ENCODE results near the gene CCS.
"Not testable (repeated sequence)": the region's sequence is repeated elsewhere in the genome, so short reads cannot be mapped to it uniquely, and the experiment has no call there.

CCS gene

DNA sequence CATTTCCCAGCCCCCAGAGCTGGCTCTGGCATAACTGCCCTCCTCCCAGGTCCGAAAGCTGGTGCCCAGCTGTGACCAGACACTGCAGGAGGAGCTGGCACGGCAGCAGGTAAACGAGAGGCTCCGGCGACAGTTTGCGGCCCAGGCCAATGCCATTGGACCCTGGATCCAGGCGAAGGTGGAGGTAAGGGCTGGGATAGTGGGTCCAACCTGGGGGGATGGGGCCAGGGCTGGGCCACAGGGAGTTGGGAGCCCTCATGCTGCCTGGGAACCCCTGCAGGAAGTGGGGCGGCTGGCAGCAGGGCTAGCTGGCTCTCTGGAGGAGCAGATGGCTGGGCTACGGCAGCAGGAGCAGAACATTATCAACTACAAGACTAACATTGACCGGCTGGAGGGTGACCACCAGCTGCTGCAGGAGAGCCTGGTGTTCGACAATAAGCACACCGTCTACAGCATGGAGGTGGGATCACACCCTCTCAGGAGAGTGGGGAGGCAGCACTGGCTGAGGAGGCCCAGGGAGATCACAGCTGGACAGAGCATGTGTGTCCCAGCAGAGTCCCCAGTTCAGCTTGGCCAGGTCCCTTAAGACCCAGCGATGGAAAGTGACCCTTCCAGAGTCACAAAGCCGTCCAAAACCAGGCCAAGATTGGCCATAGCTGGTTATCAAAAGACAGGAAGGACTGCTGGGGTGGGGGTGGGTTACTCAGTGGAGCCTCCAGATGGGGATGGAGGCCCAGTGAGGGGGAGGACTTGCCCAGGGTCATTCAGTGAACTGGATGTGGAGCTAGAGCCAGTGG is 31.6 kb upstream of the CCS start:
- DNase-seq, result no peak

DNA sequence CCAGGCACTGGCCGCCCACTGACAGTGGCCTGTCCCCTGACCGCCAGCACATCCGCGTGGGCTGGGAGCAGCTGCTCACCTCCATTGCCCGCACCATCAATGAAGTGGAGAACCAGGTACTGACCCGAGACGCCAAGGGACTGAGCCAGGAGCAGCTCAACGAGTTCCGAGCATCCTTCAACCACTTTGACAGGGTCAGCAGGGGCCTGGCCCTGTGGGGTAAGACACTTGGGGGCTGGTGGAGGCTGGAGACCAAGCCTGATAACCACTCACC is 31.1 kb upstream of the CCS start:
- no peak for DNase-seq

DNA sequence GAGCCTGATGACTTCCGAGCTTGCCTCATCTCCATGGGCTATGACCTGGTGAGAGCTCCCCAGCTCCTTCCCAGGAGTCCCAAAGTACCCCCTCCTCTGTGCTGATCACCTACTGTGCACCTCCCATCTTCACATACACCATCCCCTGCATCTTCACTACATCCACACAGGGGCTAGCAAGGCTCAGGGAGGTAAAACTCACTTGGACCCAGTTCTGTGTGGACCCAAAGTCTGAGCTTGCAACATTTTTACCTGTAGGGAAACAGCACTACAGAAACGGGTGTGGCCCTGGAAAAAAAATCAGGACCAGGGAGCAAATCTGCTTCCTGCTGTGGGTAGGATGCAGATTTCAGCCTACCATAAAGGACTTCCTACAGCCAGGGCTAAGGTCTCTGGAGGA is 30.7 kb upstream of the CCS start:
- no peak for DNase-seq

DNA sequence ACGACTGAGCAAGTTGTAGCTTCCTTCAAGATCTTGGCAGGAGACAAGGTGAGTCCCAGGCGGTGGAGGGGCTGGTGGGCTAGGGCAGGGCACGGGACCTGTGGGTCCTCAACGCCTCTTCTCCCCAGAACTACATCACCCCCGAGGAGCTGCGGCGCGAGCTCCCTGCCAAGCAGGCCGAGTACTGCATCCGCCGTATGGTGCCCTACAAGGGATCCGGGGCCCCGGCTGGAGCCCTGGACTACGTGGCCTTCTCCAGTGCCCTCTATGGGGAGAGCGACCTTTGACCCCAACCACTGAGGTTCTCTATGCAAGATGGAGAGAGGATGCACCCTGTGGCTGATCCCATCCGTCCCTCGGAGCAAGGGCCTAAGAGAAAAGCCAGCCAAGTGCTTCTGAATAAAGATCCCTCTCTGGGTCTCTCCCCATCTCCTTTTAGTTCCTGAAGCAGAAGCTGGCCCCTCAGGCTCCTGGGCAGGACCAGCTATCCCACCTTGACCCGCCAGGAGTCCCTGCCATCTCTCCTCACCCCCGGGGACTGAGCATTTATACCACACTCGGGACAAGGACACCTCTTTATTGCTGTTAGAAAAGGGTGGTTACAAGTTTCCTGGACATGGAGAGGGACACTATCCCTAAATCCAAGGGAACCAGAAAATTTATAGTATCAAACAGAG is 29.9 kb upstream of the CCS start:
- no peak for DNase-seq

DNA sequence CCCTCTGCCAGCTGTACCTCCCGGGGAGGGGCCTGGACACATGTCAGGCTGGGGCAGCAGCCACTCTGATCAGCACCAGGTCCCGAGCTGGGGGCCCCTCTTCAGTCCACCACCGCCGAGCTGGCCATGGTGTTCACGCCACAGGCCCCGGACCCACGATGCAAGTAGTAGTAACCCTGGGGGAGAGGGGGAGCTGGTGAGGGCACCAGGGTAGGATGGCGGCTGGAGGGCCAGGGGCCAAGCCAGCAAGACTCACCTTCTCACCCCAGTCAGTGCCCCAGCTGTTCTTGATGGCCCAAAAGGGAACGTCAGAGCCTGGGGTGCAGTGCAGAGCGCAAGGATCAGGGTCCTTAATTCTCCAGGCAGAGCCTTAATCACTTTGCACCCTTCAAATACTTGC is 29.2 kb upstream of the CCS start:
- DNase-seq, result no peak

DNA sequence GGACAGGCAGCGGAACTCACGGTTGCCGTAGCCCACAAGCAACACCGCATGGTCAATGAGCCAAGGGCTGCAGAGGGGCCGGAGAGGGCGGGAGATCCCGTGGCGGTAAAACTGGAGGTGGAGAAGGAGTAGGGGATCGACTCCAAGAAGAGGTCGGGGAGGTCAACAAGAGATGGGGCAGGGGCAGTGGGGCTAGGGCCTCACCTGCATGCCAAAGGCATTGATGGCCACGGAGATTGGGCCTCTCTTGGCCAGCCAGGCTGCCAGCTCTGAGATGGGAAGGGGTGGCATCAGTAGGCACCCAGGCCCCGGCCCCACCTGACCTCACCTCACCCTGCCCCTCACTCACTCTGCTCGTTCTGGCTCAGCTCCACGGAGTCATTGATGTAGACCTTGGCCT is 28.4 kb upstream of the CCS start:
- DNase-seq, result no peak

DNA sequence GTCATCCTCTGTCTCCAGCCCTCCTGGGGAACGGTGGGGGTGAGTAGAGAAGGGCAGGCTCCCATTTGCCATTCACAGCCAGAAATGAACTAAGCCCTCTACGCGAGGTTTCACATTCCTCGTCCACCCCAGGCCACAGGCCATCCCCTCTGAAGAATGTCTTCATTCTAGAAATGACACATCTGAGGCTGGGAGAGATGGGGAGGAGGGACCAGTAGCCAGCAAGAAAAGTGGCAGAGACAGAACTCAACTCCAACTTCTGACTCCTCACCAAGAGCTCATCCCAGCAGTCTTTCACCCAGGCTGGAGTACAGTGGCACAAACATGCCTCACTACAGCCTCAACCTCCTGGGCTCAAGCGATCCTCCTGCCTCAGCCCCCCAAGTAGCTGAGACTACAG is 28.0 kb upstream of the CCS start:
- DNase-seq, result no peak

DNA sequence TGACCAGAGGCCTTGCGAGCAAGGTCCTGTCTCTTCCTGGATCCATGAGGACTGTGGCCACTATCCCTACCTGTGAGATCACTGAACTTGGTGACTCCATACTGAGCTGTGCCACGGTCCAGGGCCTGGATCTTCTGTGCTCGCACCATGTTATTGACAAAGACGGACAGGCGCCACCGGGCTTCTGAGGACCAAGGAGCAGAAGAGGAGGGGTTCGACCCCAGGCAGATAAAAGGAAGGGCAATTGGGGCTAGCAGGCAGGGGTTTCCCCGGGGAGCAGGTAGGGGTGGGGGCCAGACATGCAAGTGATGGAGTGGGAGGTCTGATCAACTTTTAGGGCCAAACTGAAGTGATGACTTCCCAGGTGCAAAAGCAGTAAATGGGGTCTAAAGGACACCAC is 26.8 kb upstream of the CCS start:
- no peak for DNase-seq

DNA sequence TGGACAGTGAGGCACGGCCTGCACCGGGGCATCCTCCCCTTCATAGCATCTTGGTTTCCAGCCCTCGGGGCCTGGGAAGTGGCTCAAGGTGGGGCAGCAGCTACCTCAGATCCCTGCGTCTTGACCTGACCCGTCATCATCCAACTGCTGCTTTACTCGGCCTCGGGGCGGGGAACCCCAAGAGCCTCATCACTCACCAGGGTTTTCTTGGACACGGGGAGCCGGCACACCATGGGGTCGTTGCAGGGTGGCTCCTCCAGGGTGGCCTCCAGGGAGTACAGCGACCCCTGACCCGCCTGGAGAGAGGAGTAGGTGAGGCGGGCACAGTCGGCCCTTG is 25.2 kb upstream of the CCS start:
- no peak for DNase-seq

DNA sequence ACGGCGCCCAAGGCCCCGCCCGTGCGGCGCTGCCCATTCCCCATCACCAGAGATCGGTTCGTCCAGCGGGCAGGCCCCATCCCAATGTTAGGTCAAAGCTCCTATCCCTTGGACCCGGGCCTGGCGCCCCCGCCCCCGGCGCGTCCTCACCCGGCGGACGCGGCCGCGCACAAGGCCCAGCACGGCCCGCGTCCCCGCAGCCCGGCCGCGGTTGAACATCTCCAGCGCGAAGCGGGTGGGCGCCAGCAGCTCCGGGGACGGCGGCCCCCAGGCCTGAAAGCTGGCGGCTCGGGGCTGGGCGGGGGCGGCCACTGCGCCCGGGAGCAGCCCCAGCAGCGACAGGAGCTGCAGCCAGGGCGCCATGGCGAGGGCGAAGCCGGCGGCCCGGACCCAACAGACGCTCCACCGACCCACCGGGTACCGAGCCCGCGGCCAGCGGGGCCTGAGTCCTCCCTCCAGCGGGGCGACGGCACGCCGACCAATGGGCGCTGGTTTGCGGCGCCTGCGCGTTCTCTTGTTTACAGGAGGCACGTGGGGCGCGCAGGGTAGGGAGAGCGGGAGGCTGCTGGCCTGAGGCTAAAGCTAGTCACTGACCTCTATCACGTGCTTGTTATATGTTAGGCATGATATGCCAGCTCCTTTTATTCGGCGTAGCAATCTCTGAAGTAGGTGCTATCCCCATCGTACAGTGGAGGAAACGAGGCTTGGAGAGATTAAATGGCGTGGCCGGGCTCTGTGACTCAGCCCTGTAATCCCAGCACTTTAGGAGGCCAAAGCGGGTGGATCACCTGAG is 24.7 kb upstream of the CCS start, which contains the start of gene CTSF:
Gene CTSF, minus strand, starts transcription at position 483 of the 793 bp plus-strand sequence. Its CDS starts 120 bp downstream, at position 363.
- DNase-seq, result peak; percentile 71

DNA sequence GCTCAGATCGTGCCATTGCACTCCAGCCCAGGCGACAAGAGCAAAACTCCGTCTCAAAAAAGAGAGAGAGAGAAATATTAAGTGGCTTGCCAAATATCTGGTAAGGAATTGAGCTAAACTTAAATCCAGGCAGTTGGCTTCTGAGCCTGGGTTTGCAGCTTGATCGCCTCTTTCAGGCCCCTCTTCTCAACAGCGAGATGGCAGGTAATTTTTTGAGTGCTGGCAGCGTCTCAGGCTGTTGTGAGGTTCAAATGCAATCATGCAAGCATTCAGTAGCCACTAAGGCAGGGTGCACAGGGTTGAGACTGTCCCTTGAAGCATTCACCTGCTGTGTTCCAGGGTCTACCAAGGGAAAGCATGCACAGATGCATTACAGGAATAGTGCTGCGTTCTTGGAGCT is 23.9 kb upstream of the CCS start:
- no peak for DNase-seq

DNA sequence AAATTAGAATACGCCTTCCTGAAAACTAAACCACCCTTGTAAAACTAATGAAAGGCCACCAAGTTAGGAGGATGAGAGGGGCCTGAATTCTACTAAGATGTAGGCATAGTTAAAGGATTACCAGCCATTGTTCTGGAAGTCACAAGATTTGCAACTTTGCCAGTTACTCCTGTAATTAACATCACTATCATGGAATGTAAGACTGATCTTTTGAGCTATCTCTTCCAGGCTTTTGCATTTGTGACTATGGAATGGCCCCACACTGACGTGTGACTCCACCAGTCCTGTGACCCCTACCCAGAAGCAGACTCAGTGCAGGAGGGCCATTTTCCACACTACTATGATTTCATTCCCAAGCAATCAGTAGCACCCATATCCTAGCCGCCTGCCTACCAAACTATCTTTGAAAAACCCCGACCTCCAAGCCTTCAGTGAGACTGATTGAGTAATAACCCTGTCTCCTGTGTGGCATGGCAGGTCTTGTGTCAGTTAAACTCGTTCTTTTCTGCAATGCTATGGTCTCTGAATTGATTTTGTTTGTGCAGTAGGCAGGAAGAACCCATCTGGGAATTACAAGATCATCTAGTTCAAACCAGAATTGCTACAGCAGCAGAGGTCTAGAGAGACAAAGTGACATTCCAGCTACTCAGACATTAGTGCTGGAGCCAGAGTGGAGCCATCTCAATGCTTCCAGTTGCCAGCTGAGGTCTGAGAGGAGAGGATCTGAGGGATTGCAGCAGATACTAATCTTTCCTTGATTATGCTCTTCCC is 22.7 kb upstream of the CCS start:
- DNase-seq, result no peak

DNA sequence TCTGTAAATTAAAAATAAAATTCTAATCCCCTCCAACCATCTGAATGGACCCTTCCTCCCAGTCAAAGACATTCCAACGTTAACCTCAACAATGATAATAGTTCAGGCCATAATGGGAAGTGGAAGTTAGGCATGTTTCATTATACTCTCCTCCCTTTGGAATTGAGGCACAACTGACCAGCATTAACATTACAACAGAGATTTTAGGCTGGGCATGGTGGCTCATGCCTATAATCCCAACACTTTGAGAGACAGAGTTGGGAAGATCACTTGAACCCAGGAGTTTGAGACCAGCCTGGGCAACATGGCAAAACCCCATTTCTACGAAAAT is 22.2 kb upstream of the CCS start:
- no peak for DNase-seq

DNA sequence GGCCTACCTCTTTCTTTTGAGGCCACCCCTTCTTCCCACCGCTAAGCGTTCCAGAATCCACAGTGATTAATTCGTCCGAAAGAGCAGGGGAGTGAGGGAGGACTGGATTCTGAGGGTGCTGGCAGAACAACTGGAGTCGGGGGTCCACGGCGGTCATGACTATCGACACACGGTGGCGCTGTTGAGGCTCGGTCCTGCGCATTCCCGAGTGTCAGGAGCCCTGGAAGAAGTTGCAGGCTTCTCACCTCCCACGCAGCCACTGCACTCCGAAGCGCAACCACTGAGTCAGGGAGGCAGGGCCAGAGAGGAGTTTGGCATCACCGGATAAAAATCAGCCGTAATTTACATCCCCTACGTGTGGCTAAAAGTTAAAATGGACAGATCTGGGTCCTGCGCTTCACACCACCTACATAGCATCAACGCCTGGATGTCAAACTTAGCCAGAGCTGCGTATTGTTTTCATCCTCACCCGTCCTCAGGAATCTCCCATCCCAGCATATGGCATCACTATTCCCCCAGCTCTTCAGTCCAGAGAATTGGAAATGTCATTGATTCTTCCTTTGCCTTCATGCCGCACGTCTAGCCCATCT is 13.9 kb upstream of the CCS start:
- peak; percentile 65 for DNase-seq

DNA sequence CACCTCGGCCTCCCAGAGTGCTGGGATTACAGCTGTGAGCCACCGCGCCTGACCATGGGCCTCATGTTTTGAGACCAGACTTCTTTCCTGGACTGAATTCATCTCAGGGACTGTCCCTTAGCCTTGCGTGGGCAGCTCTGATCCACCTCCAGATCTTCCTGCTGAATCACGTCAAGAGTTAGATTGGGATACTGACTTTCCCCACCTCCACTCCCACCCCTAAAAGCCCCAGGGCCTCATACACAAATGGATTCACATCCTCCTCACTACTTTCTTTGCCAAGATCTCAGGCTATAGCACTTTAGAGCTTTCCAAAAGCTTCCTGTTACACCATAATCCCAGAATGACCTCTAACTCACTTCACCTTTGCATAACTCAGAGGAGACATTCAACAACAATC is 12.2 kb upstream of the CCS start:
- no peak for DNase-seq

DNA sequence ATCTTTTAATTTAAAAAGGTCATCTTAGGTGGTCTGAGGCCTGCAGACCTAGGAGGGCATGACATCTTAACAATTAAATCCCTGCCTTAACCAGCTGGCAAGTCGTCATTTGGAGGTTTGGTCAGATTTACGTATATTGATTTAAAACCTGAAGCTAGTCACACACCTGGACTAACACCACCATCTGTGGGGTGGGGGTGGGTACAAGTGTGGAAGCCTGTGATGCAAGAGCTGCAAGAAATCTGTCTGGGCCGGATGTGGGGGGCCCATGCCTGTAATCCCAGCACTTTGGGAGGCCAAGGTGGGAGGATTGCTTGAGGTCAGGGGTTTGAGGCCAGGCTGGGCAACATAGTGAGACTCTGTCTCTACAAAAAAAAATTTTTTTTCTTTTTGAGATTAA is 11.7 kb upstream of the CCS start:
- DNase-seq, result no peak

DNA sequence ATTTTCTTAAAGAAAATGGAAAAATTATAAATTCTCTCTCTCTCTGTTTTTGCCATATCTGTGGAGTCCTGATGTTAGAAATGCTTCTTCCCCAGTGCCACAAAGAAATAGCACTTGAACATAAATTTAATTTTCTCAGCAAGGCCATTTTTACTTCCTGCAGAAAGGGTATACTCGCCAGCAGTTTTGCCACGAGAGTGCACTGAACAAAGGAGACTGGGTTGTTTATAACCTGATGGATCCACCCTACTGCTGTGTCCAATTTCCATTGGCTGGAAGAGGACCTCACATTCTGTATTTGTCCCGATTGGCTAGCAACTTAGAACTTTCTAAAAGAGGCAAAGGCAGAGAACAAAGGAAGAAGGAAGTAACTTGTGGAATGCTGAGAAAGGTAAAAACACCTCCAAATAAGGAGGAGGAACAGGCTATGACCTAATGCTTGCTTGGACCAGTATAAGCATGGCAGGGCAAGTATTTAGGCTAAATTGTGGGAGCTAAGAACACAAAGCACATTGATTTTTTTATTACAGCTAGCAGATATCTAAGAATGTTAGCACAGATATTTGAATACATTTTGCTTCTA is 10.3 kb upstream of the CCS start:
- DNase-seq, result not testable (repeated sequence)

DNA sequence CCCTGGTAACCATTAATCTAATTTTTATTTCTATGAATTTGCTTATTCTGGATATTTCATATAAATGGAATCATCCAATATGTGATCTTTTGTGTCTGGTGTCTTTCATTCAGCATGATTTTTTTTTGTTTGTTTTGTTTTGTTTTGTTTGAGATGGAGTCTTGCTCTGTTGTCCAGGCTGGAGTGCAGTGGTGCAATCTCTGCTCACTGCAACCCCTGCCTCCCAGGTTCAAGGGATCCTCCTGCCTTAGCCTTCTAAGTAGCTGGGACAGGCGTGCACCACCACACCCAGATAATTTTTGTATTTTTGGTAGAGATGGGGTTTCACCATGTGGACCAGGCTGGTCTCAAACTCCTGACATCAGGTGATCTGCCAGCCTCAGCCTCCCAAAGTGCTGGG is 7.5 kb upstream of the CCS start:
- DNase-seq, result not testable (repeated sequence)

DNA sequence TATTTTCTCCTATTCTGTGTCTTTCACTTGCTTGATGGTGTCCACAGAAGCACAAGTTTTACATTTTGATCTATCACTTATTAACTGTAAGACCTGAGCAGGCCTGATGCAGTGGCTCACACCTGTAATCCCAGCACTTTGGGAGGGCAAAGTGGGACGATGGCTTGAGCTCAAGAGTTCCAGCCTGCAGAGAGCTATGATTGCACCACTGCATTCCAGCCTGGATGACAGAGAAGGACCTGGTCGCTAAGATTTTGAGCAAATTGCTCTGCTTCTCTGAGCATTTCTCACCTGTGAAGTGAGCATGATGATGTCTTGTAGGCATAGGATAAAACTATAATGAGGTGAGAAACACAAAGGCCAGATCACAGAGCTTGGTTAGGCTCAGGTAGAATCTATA is 6.8 kb upstream of the CCS start:
- no peak for DNase-seq

DNA sequence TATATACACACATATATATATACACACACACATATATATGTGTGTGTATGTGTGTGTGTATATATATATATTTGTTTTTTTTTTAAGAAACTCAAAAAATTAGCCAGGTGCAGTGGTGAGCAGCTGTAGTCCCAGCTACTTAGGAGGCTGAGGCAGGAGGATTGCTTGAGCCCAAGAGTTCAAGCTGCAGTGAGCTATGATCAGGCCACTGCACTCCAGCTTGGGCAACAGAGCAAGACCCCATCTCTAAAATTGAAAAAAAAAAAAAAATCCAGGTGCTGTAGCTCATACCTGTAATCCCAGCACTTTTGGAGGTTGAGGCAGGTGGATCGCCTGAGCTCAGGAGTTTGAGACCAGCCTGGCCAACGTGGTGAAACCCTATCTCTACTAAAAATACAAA is 3.7 kb upstream of the CCS start:
- not testable (repeated sequence) for DNase-seq

DNA sequence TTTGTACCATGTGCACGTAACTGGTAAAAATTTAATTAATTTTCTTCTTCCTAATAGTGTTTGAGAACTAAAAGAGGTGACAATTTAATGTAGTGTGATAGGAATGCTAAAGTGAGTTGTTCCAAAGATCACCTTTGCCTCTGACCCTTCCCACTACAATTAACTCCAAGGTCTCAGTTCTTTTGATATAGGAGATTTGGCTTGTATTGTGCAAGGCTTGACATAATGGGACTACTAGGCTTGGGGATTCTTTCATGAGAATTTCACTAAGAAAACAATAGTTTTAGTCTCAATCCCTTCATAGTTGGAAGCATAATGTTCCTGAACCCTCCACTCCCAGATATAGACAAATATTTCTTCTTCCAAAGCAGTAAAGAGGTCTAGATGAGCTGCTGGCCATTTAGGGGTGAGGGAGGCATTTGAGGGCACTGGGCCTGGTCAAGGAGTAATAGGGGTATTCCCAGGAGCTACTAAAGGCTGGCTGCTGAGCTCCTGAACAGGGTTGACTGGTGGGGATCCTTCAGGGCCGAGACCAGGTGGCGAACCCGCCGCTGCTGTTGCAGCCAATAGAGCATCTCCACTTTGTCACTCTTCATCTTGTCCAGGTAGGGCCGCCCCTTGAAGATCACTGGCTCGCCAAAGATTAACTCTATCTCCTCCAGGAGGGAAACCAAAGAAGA is 2.8 kb upstream of the CCS start:
- no peak for DNase-seq

DNA sequence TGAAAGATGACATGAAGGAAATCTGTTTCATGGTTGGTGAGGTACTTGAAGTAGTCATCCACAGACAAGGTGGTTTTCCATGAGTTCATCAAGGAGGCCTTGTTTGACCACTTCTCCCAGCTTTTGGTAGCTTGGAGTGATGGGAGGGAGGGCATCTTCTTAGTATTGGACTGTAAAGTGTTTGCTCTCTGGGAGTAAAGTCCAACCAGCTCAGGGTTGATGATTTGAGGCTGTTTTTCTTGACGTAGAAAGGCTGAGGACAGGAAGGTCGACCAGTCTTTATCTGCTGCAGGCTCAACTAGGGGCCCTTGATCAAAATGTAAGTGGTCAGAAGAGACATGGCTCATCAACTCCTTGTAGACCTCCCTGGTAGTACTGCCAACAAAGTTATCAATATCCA is 1.8 kb upstream of the CCS start:
- DNase-seq, result no peak
